ENCODE results near the gene ENTPD5. TPM values are rescaled to one million over a fixed set of nuclear protein-coding genes. Genes with fewer than 3 reads are reported as not detected.
"Not testable (repeated sequence)": the region's sequence is repeated elsewhere in the genome, so short reads cannot be mapped to it uniquely, and the experiment has no call there.

Gene ENTPD5
- total RNA-seq, 2 experiments from 2014 or later = 10.2 to 11.2 TPM

- CTCF ChIA-PET = interaction anchor here (0.6 kb wide), 1 partner anchor 15 kb away, joined by 3 read pairs; no protein-coding TSS in a partner anchor
- H3K9me3 Mint-ChIP-seq = no peaks in the 10 kb centered on the region
- no peaks in the 10 kb centered on the region for H3K27me3 Mint-ChIP-seq
- intact Hi-C loops (cut with micrococcal nuclease) = no loop called here
- no peaks in the 10 kb centered on the region for H3K4me1 Mint-ChIP-seq (ENCODE audit: low read depth)
- peaks cover 2% of the 10 kb centered on the region for H3K36me3 Mint-ChIP-seq
- POLR2A ChIA-PET = no interaction called here
- DNase-seq = no peak
- H3K27ac Mint-ChIP-seq = no peak overlapping the region
- no peak overlapping the region for H3K4me3 Mint-ChIP-seq
Measured at GRCh38 chr14:73997944-73998447, 21.1 kb downstream of the ENTPD5 start.

DNA sequence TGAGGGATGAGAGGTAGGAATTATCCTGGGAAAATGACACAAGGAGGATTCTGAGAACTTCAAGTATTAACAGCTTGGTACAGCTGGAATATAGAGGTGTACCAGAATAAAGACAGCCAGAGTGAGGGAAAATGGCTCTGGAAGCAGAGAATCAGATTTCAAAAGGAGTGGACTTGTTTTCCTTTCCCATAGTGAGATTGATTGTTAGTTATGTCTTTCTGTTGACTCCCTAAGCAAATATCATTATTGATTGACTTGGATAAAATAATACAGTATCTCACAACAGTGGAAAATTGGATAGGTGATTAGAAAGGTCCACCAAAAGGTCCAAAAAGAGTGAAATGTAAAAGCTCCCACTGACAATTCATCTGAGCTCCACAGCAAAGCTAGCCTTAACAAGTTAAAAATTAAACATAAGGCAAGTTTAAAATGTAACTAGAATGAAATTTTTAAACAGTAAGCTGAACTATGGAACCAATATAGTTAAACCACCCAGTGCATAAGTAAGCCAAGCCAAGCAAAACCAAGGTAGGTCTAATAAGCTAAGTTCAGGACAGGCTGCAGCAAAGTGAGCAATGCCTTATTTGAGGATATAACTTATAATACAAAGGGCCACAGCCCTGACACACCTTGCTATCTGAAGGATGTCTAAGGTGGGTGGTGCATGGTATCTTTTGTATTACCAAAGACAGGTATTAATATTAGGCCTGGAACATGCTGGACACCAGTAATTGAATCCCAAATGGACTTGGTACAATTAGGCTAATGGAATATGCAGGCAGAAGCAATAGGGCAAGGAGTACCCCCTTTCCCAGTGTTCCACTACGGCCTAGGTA is 21.8 kb downstream of the ENTPD5 start:
- no peak for DNase-seq
- H3K36me3 Mint-ChIP-seq = peaks cover 2% of the 10 kb centered on the region
- POLR2A ChIA-PET = no interaction called here
- H3K4me1 Mint-ChIP-seq (ENCODE audit: low read depth) = no peaks in the 10 kb centered on the region
- no peak overlapping the region for H3K27ac Mint-ChIP-seq
- H3K9me3 Mint-ChIP-seq = no peaks in the 10 kb centered on the region
- H3K4me3 Mint-ChIP-seq = no peak overlapping the region
- CTCF ChIA-PET = interaction anchor here (0.6 kb wide), 1 partner anchor 16 kb away, joined by 3 read pairs; no protein-coding TSS in a partner anchor
- intact Hi-C loops (cut with micrococcal nuclease) = no loop called here
- H3K27me3 Mint-ChIP-seq = no peaks in the 10 kb centered on the region

DNA sequence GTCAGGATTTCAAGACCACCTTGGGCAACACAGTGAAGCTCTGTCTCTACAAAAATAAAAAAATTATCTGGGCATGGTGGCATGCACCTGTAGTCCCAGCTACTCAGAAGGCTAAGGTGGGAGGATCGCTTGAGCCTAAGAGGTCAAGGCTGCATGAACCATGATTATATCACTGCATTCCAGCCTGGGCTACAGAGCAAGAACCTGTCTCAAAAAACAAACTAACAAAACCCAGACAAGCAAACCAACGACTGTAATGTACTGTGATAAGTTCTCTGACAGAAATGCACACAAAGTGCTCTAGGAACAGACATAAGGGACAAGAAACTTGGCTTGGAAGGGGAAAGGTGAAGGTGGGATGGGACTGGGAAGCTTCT is 22.4 kb downstream of the ENTPD5 start:
- intact Hi-C loops (cut with micrococcal nuclease) = no loop called here
- no peak for DNase-seq
- Mint-ChIP-seq H3K4me3 (no peak overlapping the region), H3K27ac (no peak overlapping the region), H3K4me1 (ENCODE audit: low read depth) (no peaks in the 10 kb centered on the region), H3K9me3 (no peaks in the 10 kb centered on the region), H3K27me3 (no peaks in the 10 kb centered on the region), H3K36me3 (peaks cover 2% of the 10 kb centered on the region)
- POLR2A ChIA-PET = no interaction called here
- CTCF ChIA-PET = no interaction called here

DNA sequence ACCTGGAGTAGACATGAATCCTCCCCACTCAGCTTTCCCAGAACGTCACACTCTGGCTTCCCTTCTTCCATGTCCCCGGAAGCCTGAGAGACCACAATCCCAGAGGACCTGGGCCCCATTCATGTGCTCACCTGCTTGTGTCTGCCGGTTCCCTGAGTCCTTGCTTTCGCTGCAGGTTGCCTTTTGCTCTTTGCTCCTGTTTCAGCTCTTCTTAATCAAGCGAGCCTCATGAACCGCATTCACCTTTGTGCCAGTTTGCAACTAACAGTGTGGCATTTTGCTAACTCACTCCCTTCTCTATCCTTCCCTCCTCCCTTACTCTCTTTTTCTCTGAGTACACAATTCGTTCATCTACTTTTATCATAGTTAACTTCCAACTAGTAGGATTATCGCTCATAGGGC is 23.1 kb downstream of the ENTPD5 start:
- ChIA-PET CTCF (no interaction called here), POLR2A (no interaction called here)
- no peak for DNase-seq
- peaks cover 2% of the 10 kb centered on the region for H3K36me3 Mint-ChIP-seq
- no peaks in the 10 kb centered on the region for H3K27me3 Mint-ChIP-seq
- no peaks in the 10 kb centered on the region for H3K9me3 Mint-ChIP-seq
- no peak overlapping the region for H3K27ac Mint-ChIP-seq
- no peaks in the 10 kb centered on the region for H3K4me1 Mint-ChIP-seq (ENCODE audit: low read depth)
- H3K4me3 Mint-ChIP-seq = no peak overlapping the region
- intact Hi-C loops (cut with micrococcal nuclease) = no loop called here

- intact Hi-C loops (cut with micrococcal nuclease); H3K9me3 Mint-ChIP-seq; H3K27ac Mint-ChIP-seq; DNase-seq; CTCF ChIA-PET; H3K4me1 Mint-ChIP-seq (ENCODE audit: low read depth); H3K27me3 Mint-ChIP-seq; POLR2A ChIA-PET; H3K4me3 Mint-ChIP-seq; H3K36me3 Mint-ChIP-seq: not testable (repeated sequence)
Measured at GRCh38 chr14:73994926-73995325, 24.2 kb downstream of the ENTPD5 start.

- Mint-ChIP-seq H3K4me3 (no peak overlapping the region), H3K36me3 (peaks cover 11% of the 10 kb centered on the region), H3K9me3 (no peaks in the 10 kb centered on the region), H3K4me1 (ENCODE audit: low read depth) (no peaks in the 10 kb centered on the region), H3K27me3 (no peaks in the 10 kb centered on the region), H3K27ac (no peak overlapping the region)
- no peak for DNase-seq
- POLR2A ChIA-PET = no interaction called here
- intact Hi-C loops (cut with micrococcal nuclease) = no loop called here
- CTCF ChIA-PET = no interaction called here
Measured at GRCh38 chr14:73991092-73991491, 28.0 kb downstream of the ENTPD5 start.

DNA sequence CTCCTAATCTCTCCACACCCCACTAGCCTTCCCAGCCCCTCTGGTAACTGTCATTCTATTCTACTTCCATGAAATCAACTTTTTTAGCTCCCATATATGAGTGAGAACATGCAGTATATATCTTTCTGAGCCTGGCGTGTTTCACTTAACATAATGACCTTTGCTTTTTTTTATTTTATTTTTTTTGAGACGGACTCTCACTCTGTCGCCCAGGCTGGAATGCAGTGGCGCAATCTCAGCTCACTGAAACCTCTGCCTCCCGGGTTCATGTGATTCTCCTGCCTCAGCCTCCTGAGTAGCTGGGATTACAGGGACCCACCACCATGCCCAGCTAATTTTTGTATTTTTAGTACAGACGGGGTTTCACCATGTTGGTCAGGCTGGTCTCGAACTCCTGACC is 30.4 kb downstream of the ENTPD5 start:
- POLR2A ChIA-PET, H3K27ac Mint-ChIP-seq: not testable (repeated sequence)
- CTCF ChIA-PET = interaction anchor here (0.9 kb wide), 1 partner anchor 18 kb away, joined by 4 read pairs; no protein-coding TSS in a partner anchor

DNA sequence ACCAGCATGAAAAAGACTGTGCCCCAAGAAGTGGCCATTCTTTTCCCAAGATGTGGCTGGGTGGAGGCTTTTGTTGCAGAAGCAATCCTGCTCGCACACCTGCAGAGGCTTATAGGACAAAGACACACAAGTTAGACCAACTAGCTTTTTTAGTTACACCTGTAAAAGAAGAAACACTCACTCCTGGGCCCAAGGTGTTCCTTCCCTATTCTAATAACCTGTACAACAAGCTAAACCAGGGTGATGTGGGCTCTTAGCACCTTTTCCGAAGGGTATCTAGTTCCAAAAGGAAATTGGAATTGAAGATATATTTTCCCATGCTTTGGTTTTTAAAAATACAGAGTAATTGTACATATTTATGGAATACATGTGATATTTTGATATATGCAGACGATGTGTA is 31.0 kb downstream of the ENTPD5 start:
- DNase-seq = no peak
- no peaks in the 10 kb centered on the region for H3K9me3 Mint-ChIP-seq
- H3K4me1 Mint-ChIP-seq (ENCODE audit: low read depth) = no peaks in the 10 kb centered on the region
- no peak overlapping the region for H3K4me3 Mint-ChIP-seq
- POLR2A ChIA-PET = interaction anchor here (1.0 kb wide), 1 partner anchor 19 kb away, joined by 3 read pairs; no protein-coding TSS in a partner anchor
- CTCF ChIA-PET = interaction anchor here (0.9 kb wide), 1 partner anchor 19 kb away, joined by 4 read pairs; no protein-coding TSS in a partner anchor
- intact Hi-C loops (cut with micrococcal nuclease) = no loop called here
- H3K36me3 Mint-ChIP-seq = peaks cover 23% of the 10 kb centered on the region
- H3K27ac Mint-ChIP-seq = no peak overlapping the region
- no peaks in the 10 kb centered on the region for H3K27me3 Mint-ChIP-seq

More for the DNA sequence above, 30.4 kb downstream of the ENTPD5 start:
- DNase-seq; intact Hi-C loops (cut with micrococcal nuclease); H3K9me3 Mint-ChIP-seq; H3K4me1 Mint-ChIP-seq (ENCODE audit: low read depth); H3K4me3 Mint-ChIP-seq; H3K27me3 Mint-ChIP-seq: not testable (repeated sequence)
- H3K36me3 Mint-ChIP-seq = peaks cover 23% of the 10 kb centered on the region

DNA sequence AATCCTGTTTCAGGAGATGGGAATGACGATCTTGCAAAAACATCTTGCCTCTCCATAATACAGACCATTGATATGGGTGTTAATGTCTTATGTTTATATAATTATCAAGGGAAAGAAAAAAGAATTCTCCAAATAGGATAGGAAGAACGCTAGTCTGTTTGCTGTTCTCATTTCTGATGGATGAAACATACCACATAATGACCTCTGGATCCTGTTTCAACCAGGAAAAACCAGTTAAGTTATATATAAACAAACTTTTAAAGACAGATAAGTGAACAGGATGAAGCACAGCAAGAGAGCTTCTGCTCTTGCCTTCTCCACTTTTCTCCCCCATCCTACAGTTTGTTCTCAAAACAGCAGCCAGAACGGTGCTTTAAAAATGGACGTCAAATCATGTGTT is 41.2 kb downstream of the ENTPD5 start:
- Mint-ChIP-seq H3K36me3 (no peaks in the 10 kb centered on the region), H3K27ac (no peak overlapping the region), H3K9me3 (no peaks in the 10 kb centered on the region), H3K4me3 (no peak overlapping the region), H3K27me3 (no peaks in the 10 kb centered on the region), H3K4me1 (ENCODE audit: low read depth) (no peaks in the 10 kb centered on the region)
- POLR2A ChIA-PET = no interaction called here
- intact Hi-C loops (cut with micrococcal nuclease) = no loop called here
- CTCF ChIA-PET = no interaction called here
- no peak for DNase-seq

- H3K4me3 Mint-ChIP-seq = no peak overlapping the region
- ChIA-PET CTCF (no interaction called here), POLR2A (no interaction called here)
- H3K27ac Mint-ChIP-seq = no peak overlapping the region
- DNase-seq = no peak
- intact Hi-C loops (cut with micrococcal nuclease) = no loop called here
- no peaks in the 10 kb centered on the region for H3K4me1 Mint-ChIP-seq (ENCODE audit: low read depth)
- no peaks in the 10 kb centered on the region for H3K9me3 Mint-ChIP-seq
- H3K36me3 Mint-ChIP-seq = peaks cover 1% of the 10 kb centered on the region
- H3K27me3 Mint-ChIP-seq = no peaks in the 10 kb centered on the region
Measured at GRCh38 chr14:73976125-73976524, 43.0 kb downstream of the ENTPD5 start.

- POLR2A ChIA-PET = no interaction called here
- Mint-ChIP-seq H3K36me3 (peaks cover 6% of the 10 kb centered on the region), H3K27ac (no peak overlapping the region), H3K27me3 (no peaks in the 10 kb centered on the region), H3K4me3 (no peak overlapping the region), H3K4me1 (ENCODE audit: low read depth) (no peaks in the 10 kb centered on the region), H3K9me3 (no peaks in the 10 kb centered on the region)
- no peak for DNase-seq
- CTCF ChIA-PET = no interaction called here
- intact Hi-C loops (cut with micrococcal nuclease) = no loop called here
Measured at GRCh38 chr14:73973497-73973896, 45.6 kb downstream of the ENTPD5 start.

DNA sequence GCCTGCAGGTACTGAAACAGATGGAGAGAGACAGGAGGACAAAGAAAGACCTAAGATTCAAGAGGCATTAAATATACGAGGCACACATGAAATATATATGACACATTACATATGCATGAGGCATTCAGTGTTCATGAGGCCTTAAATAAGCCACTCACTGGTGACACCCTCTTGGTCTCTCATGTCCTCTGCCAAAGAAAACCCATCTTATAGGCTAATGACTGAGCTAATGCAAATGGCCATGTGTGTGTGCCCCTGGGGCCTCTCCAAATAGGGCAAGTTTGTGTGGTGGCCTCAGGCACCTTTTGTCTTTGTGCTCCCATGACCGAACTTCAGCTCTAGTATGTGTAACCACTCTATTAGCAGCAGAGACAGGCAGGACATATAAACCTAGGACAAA is 50.2 kb downstream of the ENTPD5 start:
- peaks cover 6% of the 10 kb centered on the region for H3K36me3 Mint-ChIP-seq

GRCh38 chr14:73965216-73965615 is 53.9 kb downstream of the ENTPD5 start:
- H3K4me1 Mint-ChIP-seq (ENCODE audit: low read depth) = no peaks in the 10 kb centered on the region
- no peak overlapping the region for H3K4me3 Mint-ChIP-seq
- H3K27me3 Mint-ChIP-seq = no peaks in the 10 kb centered on the region
- intact Hi-C loops (cut with micrococcal nuclease) = no loop called here
- H3K9me3 Mint-ChIP-seq = no peaks in the 10 kb centered on the region
- no peak overlapping the region for H3K27ac Mint-ChIP-seq
- H3K36me3 Mint-ChIP-seq = peaks cover 21% of the 10 kb centered on the region
- no peak for DNase-seq
- ChIA-PET CTCF (no interaction called here), POLR2A (no interaction called here)

More for the DNA sequence above, 50.2 kb downstream of the ENTPD5 start:
- no peak for DNase-seq
- Mint-ChIP-seq H3K27me3 (no peaks in the 10 kb centered on the region), H3K27ac (no peak overlapping the region), H3K4me1 (ENCODE audit: low read depth) (no peaks in the 10 kb centered on the region), H3K4me3 (no peak overlapping the region), H3K9me3 (no peaks in the 10 kb centered on the region)
- ChIA-PET POLR2A (no interaction called here), CTCF (no interaction called here)
- intact Hi-C loops (cut with micrococcal nuclease) = no loop called here
